Common myeloid progenitor, CD34-positive (primary cell): Measurements from ENCODE around the gene CROCC.
"Not testable (repeated sequence)": the region's sequence is repeated elsewhere in the genome, so short reads cannot be mapped to it uniquely, and the experiment has no call there.

ENCODE experiments used
- CTCF ChIA-PET: fragments of 350-600 bp; sonication (Branson Sonifier 250); formaldehyde crosslinking; loops from one replicate; lab custom pipeline; 2021; ENCODE audit warnings: antibody characterized with exemption; lab: Charles Lee
- POLR2A ChIA-PET: fragments of 350-600 bp; sonication (Branson Sonifier 250); formaldehyde crosslinking; loops from one replicate; lab custom pipeline; 2021; ENCODE audit warnings: antibody characterized with exemption; lab: Charles Lee
- DNase-seq, 3 donors: peaks; one replicate each; pipeline versions ENCODE4 v3.0.0 to v3.0.0-alpha.2; 2013
- H3K27ac ChIP-seq, 2 experiments: 1 replicate in 1 of 2; 2 replicates in 1 of 2; pipeline ENCODE4 v1.7.0; 2013; ENCODE audit warnings: inconsistent platforms in 2 of 2, low read length in 2 of 2, mild to moderate bottlenecking in 2 of 2, low read depth in 1 of 2, moderate library complexity in 1 of 2; ENCODE audit not compliant: severe bottlenecking in 2 of 2, insufficient read depth in 1 of 2, poor library complexity in 1 of 2
- H3K27me3 ChIP-seq, 5 experiments: replicated peaks in 2 of 5; 1 replicate in 3 of 5; 2 replicates in 2 of 5; pipeline versions ENCODE4 v1.6.1 to v1.7.0; 2013; ENCODE audit warnings: low read length in 4 of 5, mild to moderate bottlenecking in 2 of 5, moderate library complexity in 2 of 5, inconsistent platforms in 1 of 5; ENCODE audit not compliant: insufficient read depth in 5 of 5, control insufficient read depth in 4 of 5
- H3K36me3 ChIP-seq, 4 experiments: 1 replicate in 2 of 4; 2 replicates in 2 of 4; pipeline versions ENCODE4 v1.6.1 to v1.7.0; 2013; ENCODE audit warnings: low read length in 3 of 4, control low read depth in 1 of 4, mild to moderate bottlenecking in 1 of 4; ENCODE audit not compliant: control insufficient read depth in 4 of 4, insufficient read depth in 4 of 4
- H3K4me1 ChIP-seq, 4 experiments: 1 replicate in 3 of 4; 2 replicates in 1 of 4; pipeline versions ENCODE4 v1.6.1 to v1.7.1; 2013; ENCODE audit warnings: low read length in 3 of 4, mild to moderate bottlenecking in 3 of 4, control low read depth in 1 of 4, inconsistent platforms in 1 of 4, moderate library complexity in 1 of 4; ENCODE audit not compliant: control insufficient read depth in 4 of 4, insufficient read depth in 4 of 4; ENCODE audit errors: control extremely low read depth in 1 of 4
- H3K4me3 ChIP-seq, 7 experiments: 1 replicate in 4 of 7; 2 replicates in 3 of 7; pipeline versions ENCODE4 v1.5.1 to v1.7.0; 2013; ENCODE audit warnings: mild to moderate bottlenecking in 7 of 7, low read length in 6 of 7, moderate library complexity in 6 of 7, inconsistent platforms in 2 of 7, low read depth in 2 of 7, control low read depth in 1 of 7; ENCODE audit not compliant: insufficient read depth in 4 of 7, control insufficient read depth in 1 of 7; ENCODE audit errors: extremely low read depth in 1 of 7
- H3K9me3 ChIP-seq, 5 experiments: 1 replicate in 4 of 5; 2 replicates in 1 of 5; pipeline versions ENCODE4 v1.6.1 to v1.7.1; 2013; ENCODE audit warnings: low read length in 4 of 5, mild to moderate bottlenecking in 2 of 5, inconsistent platforms in 1 of 5, low read depth in 1 of 5, moderate library complexity in 1 of 5; ENCODE audit not compliant: control insufficient read depth in 4 of 5, insufficient read depth in 2 of 5; ENCODE audit errors: control extremely low read depth in 1 of 5
- WGBS: methylation state at CpG from one replicate; pipeline ENCODE4 v1.1.5; 2013; ENCODE audit not compliant: insufficient coverage; 5-methylcytosine and 5-hydroxymethylcytosine counted together

Gene CROCC

GRCh38 chr1:16897653-16898052, 24.1 kb upstream of the CROCC start:
- WGBS = no CpG with 5 or more reads among the region's 1 CpG
- ChIA-PET POLR2A (interaction anchor here (0.7 kb wide), 1 partner anchor 18 kb away, joined by 3 read pairs; no protein-coding TSS in a partner anchor), CTCF (interaction anchor here (0.6 kb wide), 1 partner anchor 277 kb away, joined by 3 read pairs; no protein-coding TSS in a partner anchor)
- H3K27ac ChIP-seq, H3K9me3 ChIP-seq, H3K36me3 ChIP-seq, DNase-seq, H3K27me3 ChIP-seq, H3K4me3 ChIP-seq: not testable (repeated sequence)
- H3K4me1 ChIP-seq = peaks cover 3 to 28% (median 16%) of the 10 kb centered on the region in 4 experiments

DNA sequence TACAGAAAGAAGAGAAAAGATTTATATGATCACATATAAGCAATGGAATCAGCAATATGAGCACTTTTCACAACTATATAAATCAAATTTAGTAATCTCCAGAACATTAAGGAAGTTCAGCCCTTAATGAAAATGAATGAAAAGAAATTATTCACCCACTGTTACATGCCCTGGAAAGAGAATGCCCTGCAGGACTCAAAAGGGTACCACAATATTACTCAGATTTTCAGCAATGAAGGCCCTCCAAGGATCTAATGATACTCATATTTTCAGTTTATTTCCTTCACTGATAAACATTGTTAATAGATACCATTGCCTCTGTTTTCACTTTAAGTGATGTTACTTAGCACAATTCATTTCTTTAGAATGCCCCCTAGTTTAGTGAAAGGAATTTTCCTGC, 23.4 kb upstream of the CROCC start:
- CTCF ChIA-PET, H3K27me3 ChIP-seq, H3K27ac ChIP-seq, DNase-seq, H3K9me3 ChIP-seq, H3K36me3 ChIP-seq, H3K4me3 ChIP-seq: not testable (repeated sequence)
- POLR2A ChIA-PET = interaction anchor here (0.7 kb wide), 1 partner anchor 18 kb away, joined by 3 read pairs; no protein-coding TSS in a partner anchor
- H3K4me1 ChIP-seq = peaks cover 5 to 30% (median 19%) of the 10 kb centered on the region in 4 experiments

GRCh38 chr1:16899020-16899419, 22.7 kb upstream of the CROCC start:
- H3K27me3 ChIP-seq, H3K36me3 ChIP-seq, H3K27ac ChIP-seq, H3K4me3 ChIP-seq, DNase-seq, POLR2A ChIA-PET, H3K9me3 ChIP-seq: not testable (repeated sequence)
- H3K4me1 ChIP-seq = peaks cover 8 to 36% (median 25%) of the 10 kb centered on the region in 4 experiments
- 94% methylated on average over 2 of the region's 2 CpGs for WGBS
- CTCF ChIA-PET = interaction anchor here (0.7 kb wide), 1 partner anchor 278 kb away, joined by 4 read pairs; no protein-coding TSS in a partner anchor

DNA sequence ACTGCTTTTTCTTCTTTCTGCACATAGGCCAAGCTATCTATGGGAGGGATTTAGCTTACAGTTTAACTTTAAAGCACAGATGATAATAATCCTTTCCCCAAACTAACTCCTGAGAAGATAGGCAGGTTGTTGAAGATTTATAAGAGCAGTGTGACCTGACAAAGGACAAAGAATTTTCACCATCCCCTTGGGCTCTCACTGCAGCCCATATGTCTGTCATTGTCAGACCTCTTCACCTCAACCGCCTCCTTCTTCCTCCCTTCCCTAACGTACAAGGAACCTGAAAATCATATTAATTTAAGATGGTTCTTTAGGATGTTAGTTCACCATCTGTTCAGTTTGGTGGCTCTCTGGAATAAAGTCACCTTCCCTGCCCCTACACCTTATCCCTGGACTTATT, 21.0 kb upstream of the CROCC start:
- Histone ChIP-seq H3K4me1 (peaks cover 14 to 50% (median 36%) of the 10 kb centered on the region in 4 experiments), H3K9me3 (no peaks in the 10 kb centered on the region), H3K4me3 (no peak overlapping the region), H3K27ac (no peak overlapping the region), H3K27me3 (no peaks in the 10 kb centered on the region), H3K36me3 (no peaks in the 10 kb centered on the region)
- WGBS = no CpG with 5 or more reads among the region's 2 CpGs
- CTCF ChIA-PET = interaction anchor here (1.0 kb wide), 1 partner anchor 60 kb away, joined by 3 read pairs; no protein-coding TSS in a partner anchor
- POLR2A ChIA-PET = no interaction called here
- DNase-seq = no peak

DNA sequence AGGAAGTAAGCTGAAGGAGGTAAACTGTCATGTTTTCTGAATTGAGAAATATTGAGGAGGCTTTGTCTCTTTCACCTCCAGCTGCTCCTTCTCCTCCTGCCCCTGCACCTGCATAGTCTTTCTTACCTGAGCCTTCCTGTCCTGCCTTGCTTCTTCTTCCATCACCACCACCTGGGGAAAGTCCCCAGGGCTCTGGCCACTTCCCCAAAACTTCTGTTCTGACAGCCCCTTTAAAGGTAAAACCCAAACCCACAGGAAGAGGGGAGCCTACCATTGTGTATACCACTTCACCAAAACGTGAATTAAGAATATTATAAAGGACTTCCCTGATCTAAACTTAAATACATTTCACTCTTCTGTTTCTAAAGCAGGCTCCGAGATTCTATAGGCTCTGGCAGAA, 20.4 kb upstream of the CROCC start:
- H3K4me3 ChIP-seq, CTCF ChIA-PET, H3K36me3 ChIP-seq, H3K9me3 ChIP-seq, H3K27ac ChIP-seq, H3K27me3 ChIP-seq, POLR2A ChIA-PET: not testable (repeated sequence)
- 50% methylated on average over 1 of the region's 2 CpGs for WGBS
- peak in 2 of 3 donors; percentile 29 to 51 for DNase-seq
- H3K4me1 ChIP-seq = peaks cover 14 to 54% (median 38%) of the 10 kb centered on the region in 4 experiments

- Histone ChIP-seq H3K36me3 (no peaks in the 10 kb centered on the region), H3K4me1 (peaks cover 19 to 55% (median 37%) of the 10 kb centered on the region in 4 experiments), H3K4me3 (peak overlapping the region in 2 of 7 experiments; percentile 72 to 86), H3K27me3 (no peaks in the 10 kb centered on the region), H3K9me3 (peaks cover 0 to 3% (median 0%) of the 10 kb centered on the region in 5 experiments), H3K27ac (no peak overlapping the region)
- CTCF ChIA-PET = interaction anchor here (0.9 kb wide), 1 partner anchor 311 kb away, joined by 3 read pairs; no protein-coding TSS in a partner anchor
- no peak for DNase-seq
- WGBS = 100% methylated on average over 2 of the region's 2 CpGs
- POLR2A ChIA-PET = interaction anchor here (1.1 to 1.3 kb wide), 2 partner anchors 45 to 389 kb away, joined by 3 to 4 read pairs; partner anchors contain the start of gene RNU1-1
These were observed 18.7 kb upstream of the CROCC start for GRCh38 chr1:16903054-16903453.

- no peak for DNase-seq
- peak overlapping the region in 1 of 2 experiments; percentile 100 for H3K27ac ChIP-seq
These were observed 18.3 kb upstream of the CROCC start for GRCh38 chr1:16903458-16903796.

More at GRCh38 chr1:16903458-16903796, 18.3 kb upstream of the CROCC start:
- POLR2A ChIA-PET = interaction anchor here (1.1 to 2.7 kb wide), 3 partner anchors 7 to 390 kb away, joined by 3 to 30 read pairs (median 4); partner anchors contain the start of genes RNU1-1 and RNU1-2
- CTCF ChIA-PET = interaction anchor here (0.9 kb wide), 1 partner anchor 311 kb away, joined by 3 read pairs; no protein-coding TSS in a partner anchor
- Histone ChIP-seq H3K4me1 (peaks cover 19 to 56% (median 37%) of the 10 kb centered on the region in 4 experiments), H3K27me3 (no peaks in the 10 kb centered on the region), H3K36me3 (no peaks in the 10 kb centered on the region), H3K9me3 (peaks cover 0 to 3% (median 0%) of the 10 kb centered on the region in 5 experiments), H3K4me3 (peak overlapping the region in 6 of 7 experiments; percentile 64 to 86 (median 74))
